NCI-H2029 (cell line): Measurements from ENCODE around the gene GRB2.
A peak's percentile ranks its signal among the peaks of the same experiment; 100 is the strongest.
"Not testable (repeated sequence)": the region's sequence is repeated elsewhere in the genome, so short reads cannot be mapped to it uniquely, and the experiment has no call there.

ENCODE experiments used
- DNase-seq: peaks from one replicate; lab custom pipeline; 2025; lab: John Stamatoyannopoulos, UW

GRB2 gene

GRCh38 chr17:75280189-75280588 lies 125.3 kb downstream of the GRB2 start:
- not testable (repeated sequence) for DNase-seq

GRCh38 chr17:75277664-75278071 lies 127.8 kb downstream of the GRB2 start:
- no peak for DNase-seq

GRCh38 chr17:75273977-75274708 lies 131.3 kb downstream of the GRB2 start:
- no peak for DNase-seq

- no peak for DNase-seq
Observed at GRCh38 chr17:75272848-75273184, 132.7 kb downstream of the GRB2 start.

GRCh38 chr17:75271955-75272847 lies 133.3 kb downstream of the GRB2 start:
- DNase-seq: no peak

- DNase-seq: peak; percentile 13
Observed at GRCh38 chr17:75271233-75271954, 134.1 kb downstream of the GRB2 start.

GRCh38 chr17:75270966-75271232 lies 134.6 kb downstream of the GRB2 start, which contains the start of gene MIF4GD:
Gene MIF4GD, minus strand, starts transcription at chr17:75271231. Its CDS starts 1,036 bp downstream, at chr17:75270195.
- DNase-seq: peak; percentile 38

- peak; percentile 29 for DNase-seq
Observed at GRCh38 chr17:75270218-75270965, 135.1 kb downstream of the GRB2 start.

- DNase-seq: no peak
Observed at GRCh38 chr17:75269844-75270217, 135.6 kb downstream of the GRB2 start.
